ENCODE results near the gene ZNF41.

Gene ZNF41

GRCh38 chrX:47483306-47484268 is 565 bp upstream of the ZNF41 start:
- Histone ChIP-seq H3K36me3 (ENCODE audit: insufficient read depth, low read depth, low read length) (no peaks in the 10 kb centered on the region), H3K9ac (ENCODE audit: low read depth, low read length) (peak overlapping the region; percentile 87; the same call in 1 of the 2 replicates), H3K27me3 (ENCODE audit: insufficient read depth, low read length) (no peaks in the 10 kb centered on the region), H3K27ac (ENCODE audit: low read length) (no peak overlapping the region), H3K4me1 (ENCODE audit: insufficient read depth, low read length) (no peaks in the 10 kb centered on the region), H3K9me3 (ENCODE audit: insufficient read depth, low read depth, low read length) (no peaks in the 10 kb centered on the region), H3K4me3 (ENCODE audit: low read length) (peak overlapping the region; percentile 75)

GRCh38 chrX:47482065-47482511 is 934 bp downstream of the ZNF41 start:
- H3K36me3 ChIP-seq (ENCODE audit: insufficient read depth, low read depth, low read length) = no peaks in the 10 kb centered on the region

GRCh38 chrX:47481160-47481559 is 1.9 kb downstream of the ZNF41 start:
- Histone ChIP-seq H3K4me1 (ENCODE audit: insufficient read depth, low read length) (no peaks in the 10 kb centered on the region), H3K9ac (ENCODE audit: low read depth, low read length) (no peak overlapping the region), H3K9me3 (ENCODE audit: insufficient read depth, low read depth, low read length) (no peaks in the 10 kb centered on the region), H3K4me3 (ENCODE audit: low read length) (no peak overlapping the region), H3K27ac (ENCODE audit: low read length) (no peak overlapping the region), H3K36me3 (ENCODE audit: insufficient read depth, low read depth, low read length) (no peaks in the 10 kb centered on the region), H3K27me3 (ENCODE audit: insufficient read depth, low read length) (no peaks in the 10 kb centered on the region)

More at GRCh38 chrX:47482065-47482511, 934 bp downstream of the ZNF41 start:
- peak overlapping the region; percentile 48 for H3K27ac ChIP-seq (ENCODE audit: low read length)
- no peaks in the 10 kb centered on the region for H3K9me3 ChIP-seq (ENCODE audit: insufficient read depth, low read depth, low read length)
- no peaks in the 10 kb centered on the region for H3K4me1 ChIP-seq (ENCODE audit: insufficient read depth, low read length)
- H3K9ac ChIP-seq (ENCODE audit: low read depth, low read length) = peak overlapping the region; percentile 87; the same call in 1 of the 2 replicates
- no peaks in the 10 kb centered on the region for H3K27me3 ChIP-seq (ENCODE audit: insufficient read depth, low read length)
- H3K4me3 ChIP-seq (ENCODE audit: low read length) = peak overlapping the region; percentile 75

- Histone ChIP-seq H3K27me3 (ENCODE audit: insufficient read depth, low read length) (no peaks in the 10 kb centered on the region), H3K4me1 (ENCODE audit: insufficient read depth, low read length) (no peaks in the 10 kb centered on the region), H3K9ac (ENCODE audit: low read depth, low read length) (no peak overlapping the region), H3K9me3 (ENCODE audit: insufficient read depth, low read depth, low read length) (no peaks in the 10 kb centered on the region), H3K4me3 (ENCODE audit: low read length) (no peak overlapping the region), H3K36me3 (ENCODE audit: insufficient read depth, low read depth, low read length) (no peaks in the 10 kb centered on the region), H3K27ac (ENCODE audit: low read length) (no peak overlapping the region)
These were observed 2.4 kb downstream of the ZNF41 start for GRCh38 chrX:47480576-47480975.

GRCh38 chrX:47475476-47475875 is 7.5 kb downstream of the ZNF41 start:
- Histone ChIP-seq H3K9ac (ENCODE audit: low read depth, low read length) (no peak overlapping the region), H3K27ac (ENCODE audit: low read length) (no peak overlapping the region), H3K36me3 (ENCODE audit: insufficient read depth, low read depth, low read length) (no peaks in the 10 kb centered on the region), H3K9me3 (ENCODE audit: insufficient read depth, low read depth, low read length) (no peaks in the 10 kb centered on the region), H3K4me3 (ENCODE audit: low read length) (no peak overlapping the region), H3K27me3 (ENCODE audit: insufficient read depth, low read length) (no peaks in the 10 kb centered on the region), H3K4me1 (ENCODE audit: insufficient read depth, low read length) (no peaks in the 10 kb centered on the region)

GRCh38 chrX:47467106-47467505 is 15.9 kb downstream of the ZNF41 start:
- Histone ChIP-seq H3K27ac (ENCODE audit: low read length) (no peak overlapping the region), H3K4me1 (ENCODE audit: insufficient read depth, low read length) (no peaks in the 10 kb centered on the region), H3K4me3 (ENCODE audit: low read length) (no peak overlapping the region), H3K9ac (ENCODE audit: low read depth, low read length) (no peak overlapping the region), H3K27me3 (ENCODE audit: insufficient read depth, low read length) (no peaks in the 10 kb centered on the region), H3K9me3 (ENCODE audit: insufficient read depth, low read depth, low read length) (no peaks in the 10 kb centered on the region), H3K36me3 (ENCODE audit: insufficient read depth, low read depth, low read length) (no peaks in the 10 kb centered on the region; the same call in 1 of the 2 replicates)

GRCh38 chrX:47460561-47460960 is 22.5 kb downstream of the ZNF41 start:
- no peaks in the 10 kb centered on the region for H3K9me3 ChIP-seq (ENCODE audit: insufficient read depth, low read depth, low read length)
- no peak overlapping the region for H3K27ac ChIP-seq (ENCODE audit: low read length)
- H3K4me3 ChIP-seq (ENCODE audit: low read length) = no peak overlapping the region
- no peak overlapping the region for H3K9ac ChIP-seq (ENCODE audit: low read depth, low read length)
- H3K27me3 ChIP-seq (ENCODE audit: insufficient read depth, low read length) = no peaks in the 10 kb centered on the region
- H3K36me3 ChIP-seq (ENCODE audit: insufficient read depth, low read depth, low read length) = no peaks in the 10 kb centered on the region
- H3K4me1 ChIP-seq (ENCODE audit: insufficient read depth, low read length) = no peaks in the 10 kb centered on the region

GRCh38 chrX:47458528-47458927 is 24.5 kb downstream of the ZNF41 start:
- H3K27me3 ChIP-seq (ENCODE audit: insufficient read depth, low read length) = no peaks in the 10 kb centered on the region
- H3K4me3 ChIP-seq (ENCODE audit: low read length) = no peak overlapping the region
- no peaks in the 10 kb centered on the region for H3K9me3 ChIP-seq (ENCODE audit: insufficient read depth, low read depth, low read length)
- no peaks in the 10 kb centered on the region for H3K36me3 ChIP-seq (ENCODE audit: insufficient read depth, low read depth, low read length)
- H3K9ac ChIP-seq (ENCODE audit: low read depth, low read length) = no peak overlapping the region
- no peak overlapping the region for H3K27ac ChIP-seq (ENCODE audit: low read length)
- H3K4me1 ChIP-seq (ENCODE audit: insufficient read depth, low read length) = no peaks in the 10 kb centered on the region

- peaks cover 2% of the 10 kb centered on the region; the same call in 1 of the 2 replicates for H3K36me3 ChIP-seq (ENCODE audit: insufficient read depth, low read depth, low read length)
- H3K27ac ChIP-seq (ENCODE audit: low read length) = no peak overlapping the region
- no peaks in the 10 kb centered on the region for H3K27me3 ChIP-seq (ENCODE audit: insufficient read depth, low read length)
- no peak overlapping the region for H3K4me3 ChIP-seq (ENCODE audit: low read length)
- no peaks in the 10 kb centered on the region for H3K4me1 ChIP-seq (ENCODE audit: insufficient read depth, low read length)
- no peaks in the 10 kb centered on the region for H3K9me3 ChIP-seq (ENCODE audit: insufficient read depth, low read depth, low read length)
- no peak overlapping the region for H3K9ac ChIP-seq (ENCODE audit: low read depth, low read length)
These were observed 26.9 kb downstream of the ZNF41 start for GRCh38 chrX:47456080-47456479.

- H3K4me1 ChIP-seq (ENCODE audit: insufficient read depth, low read length) = no peaks in the 10 kb centered on the region
- no peak overlapping the region for H3K27ac ChIP-seq (ENCODE audit: low read length)
- H3K9me3 ChIP-seq (ENCODE audit: insufficient read depth, low read depth, low read length) = peaks cover 27% of the 10 kb centered on the region
- no peak overlapping the region for H3K4me3 ChIP-seq (ENCODE audit: low read length)
- H3K36me3 ChIP-seq (ENCODE audit: insufficient read depth, low read depth, low read length) = peaks cover 35% of the 10 kb centered on the region
- no peaks in the 10 kb centered on the region for H3K27me3 ChIP-seq (ENCODE audit: insufficient read depth, low read length)
- H3K9ac ChIP-seq (ENCODE audit: low read depth, low read length) = no peak overlapping the region
These were observed 30.9 kb downstream of the ZNF41 start for GRCh38 chrX:47452112-47452511.

GRCh38 chrX:47448165-47448806 is 34.7 kb downstream of the ZNF41 start:
- Histone ChIP-seq H3K27ac (ENCODE audit: low read length) (no peak overlapping the region), H3K27me3 (ENCODE audit: insufficient read depth, low read length) (no peaks in the 10 kb centered on the region), H3K9ac (ENCODE audit: low read depth, low read length) (no peak overlapping the region), H3K9me3 (ENCODE audit: insufficient read depth, low read depth, low read length) (peaks cover 30% of the 10 kb centered on the region), H3K36me3 (ENCODE audit: insufficient read depth, low read depth, low read length) (peaks cover 35% of the 10 kb centered on the region), H3K4me3 (ENCODE audit: low read length) (no peak overlapping the region), H3K4me1 (ENCODE audit: insufficient read depth, low read length) (no peaks in the 10 kb centered on the region)

- Histone ChIP-seq H3K9ac (ENCODE audit: low read depth, low read length) (no peak overlapping the region), H3K9me3 (ENCODE audit: insufficient read depth, low read depth, low read length) (peaks cover 30% of the 10 kb centered on the region), H3K27me3 (ENCODE audit: insufficient read depth, low read length) (no peaks in the 10 kb centered on the region), H3K4me1 (ENCODE audit: insufficient read depth, low read length) (no peaks in the 10 kb centered on the region), H3K27ac (ENCODE audit: low read length) (no peak overlapping the region), H3K4me3 (ENCODE audit: low read length) (no peak overlapping the region), H3K36me3 (ENCODE audit: insufficient read depth, low read depth, low read length) (peaks cover 35% of the 10 kb centered on the region)
These were observed 35.4 kb downstream of the ZNF41 start for GRCh38 chrX:47447607-47448006.

Data from iPS-20b (cell line).